Measurements from ENCODE around the gene PNPLA7.
"Not testable (repeated sequence)": the region's sequence is repeated elsewhere in the genome, so short reads cannot be mapped to it uniquely, and the experiment has no call there.

PNPLA7 gene

GRCh38 chr9:137511758-137512463 is 38.3 kb downstream of the PNPLA7 start:
- no peak for DNase-seq

DNA sequence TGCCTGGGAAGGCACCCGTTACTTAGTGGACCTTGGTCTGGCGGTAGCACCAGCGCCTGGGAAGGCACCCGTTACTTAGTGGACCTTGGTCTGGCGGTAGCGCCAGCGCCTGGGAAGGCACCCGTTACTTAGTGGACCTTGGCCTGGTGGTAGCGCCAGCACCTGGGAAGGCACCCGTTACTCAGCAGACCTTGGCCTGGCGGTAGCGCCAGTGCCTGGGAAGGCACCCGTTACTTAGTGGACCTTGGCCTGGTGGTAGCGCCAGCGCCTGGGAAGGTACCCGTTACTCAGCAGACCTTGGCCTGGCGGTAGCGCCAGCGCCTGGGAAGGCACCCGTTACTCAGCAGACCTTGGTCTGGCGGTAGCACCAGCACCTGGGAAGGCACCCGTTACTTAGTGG is 39.1 kb downstream of the PNPLA7 start:
- not testable (repeated sequence) for DNase-seq

DNA sequence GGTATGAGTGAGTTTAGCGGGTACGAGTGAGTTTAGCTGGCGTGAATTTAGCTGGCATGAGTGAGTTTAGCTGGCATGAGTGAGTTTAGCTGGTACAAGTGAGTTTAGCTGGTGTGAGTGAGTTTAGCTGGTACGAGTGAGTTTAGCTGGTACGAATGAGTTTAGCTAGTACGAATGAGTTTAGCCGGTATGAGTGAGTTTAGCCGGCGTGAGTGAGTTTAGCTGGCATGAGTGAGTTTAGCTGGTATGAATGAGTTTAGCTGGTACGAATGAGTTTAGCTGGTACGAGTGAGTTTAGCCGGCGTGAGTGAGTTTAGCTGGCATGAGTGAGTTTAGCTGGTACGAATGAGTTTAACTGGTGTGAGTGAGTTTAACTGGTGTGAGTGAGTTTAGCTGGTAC is 41.0 kb downstream of the PNPLA7 start:
- DNase-seq, result no peak

- DNase-seq, result peak; percentile 80
Observed at GRCh38 chr9:137506702-137507171, 43.5 kb downstream of the PNPLA7 start.

DNA sequence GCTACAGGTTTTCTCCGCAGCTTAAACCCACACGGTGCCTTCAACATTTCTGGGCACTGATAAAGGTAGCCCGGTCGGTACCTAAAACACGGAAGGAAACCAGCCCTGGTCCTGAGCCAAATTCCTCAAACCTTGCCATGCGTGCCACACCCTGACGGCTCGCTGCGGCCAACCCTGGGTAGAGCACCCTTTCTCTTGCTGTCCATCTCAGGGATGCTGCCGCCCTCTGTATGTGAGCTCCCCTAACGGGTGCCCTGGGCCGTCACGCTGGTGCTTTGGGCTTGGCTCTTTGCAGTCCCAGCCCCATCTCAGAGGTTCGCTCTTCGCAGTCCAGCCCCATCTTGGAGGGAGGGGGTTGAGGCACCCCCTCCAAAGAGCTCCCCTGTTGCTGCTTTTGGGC is 43.9 kb downstream of the PNPLA7 start:
- no peak for DNase-seq

GRCh38 chr9:137505421-137506140 is 44.6 kb downstream of the PNPLA7 start:
- no peak for DNase-seq

GRCh38 chr9:137504432-137504777 is 45.8 kb downstream of the PNPLA7 start:
- DNase-seq, result no peak

DNA sequence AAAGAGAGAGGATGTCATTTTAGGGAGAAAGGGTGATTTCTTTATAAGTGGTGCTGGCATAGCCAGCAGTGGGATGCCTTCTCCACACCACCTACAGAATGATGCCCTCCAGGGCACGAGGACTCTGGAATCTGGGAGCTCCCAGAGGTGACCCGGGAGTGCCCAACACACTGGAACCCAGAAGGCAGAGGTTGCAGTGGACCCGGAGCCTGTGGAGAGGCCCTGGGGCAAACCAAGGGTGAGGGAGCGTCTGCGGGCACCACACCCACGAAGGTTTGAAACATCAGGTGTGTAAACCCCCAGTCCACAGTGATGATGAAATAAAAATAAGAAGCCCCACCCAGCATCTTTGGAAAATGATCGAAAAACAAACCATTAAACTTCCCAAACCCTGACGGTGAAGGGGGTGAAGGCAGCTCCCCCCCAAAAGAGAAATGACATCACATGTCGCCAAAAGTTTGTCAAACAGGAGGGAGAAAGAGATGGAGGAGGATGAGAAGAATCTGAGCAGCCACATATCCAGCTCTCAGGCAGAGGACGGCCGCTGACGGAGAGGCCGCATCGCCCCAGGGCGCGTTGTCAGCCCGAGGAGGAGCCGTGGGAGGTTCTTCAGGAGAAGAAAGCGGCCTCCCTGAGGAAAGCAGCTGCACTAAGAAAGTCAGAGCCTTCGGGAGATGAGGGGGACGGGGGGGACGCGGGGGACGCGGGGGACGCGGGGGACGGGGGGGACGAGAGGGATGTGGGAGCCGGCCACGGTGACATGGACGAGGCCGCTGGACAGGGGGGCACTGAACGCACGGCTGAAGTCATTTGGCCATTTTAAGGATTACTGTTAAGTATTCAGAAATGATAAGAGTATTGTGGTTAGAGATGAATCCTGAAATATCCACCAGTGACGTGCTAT is 47.9 kb downstream of the PNPLA7 start:
- no peak for DNase-seq

DNA sequence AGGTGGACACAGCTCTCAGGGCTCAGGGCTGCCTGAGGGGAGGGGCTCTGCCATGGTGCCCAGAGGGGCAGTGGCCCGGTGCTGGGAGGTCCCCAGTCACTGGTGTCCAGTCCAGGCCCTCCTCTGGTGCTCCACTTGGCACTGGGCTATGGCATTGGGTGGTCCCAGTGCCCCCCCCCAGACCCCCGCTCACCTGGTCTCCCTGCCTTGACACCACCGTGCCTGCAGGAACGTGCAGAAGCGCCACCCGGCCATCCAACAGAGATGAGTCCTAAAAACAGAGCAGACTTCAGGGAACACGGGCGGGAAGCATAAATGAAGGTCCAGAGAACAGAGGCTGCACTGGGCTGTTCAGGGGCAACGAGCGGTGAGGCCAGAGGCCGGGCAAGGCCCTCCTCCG is 48.7 kb downstream of the PNPLA7 start:
- no peak for DNase-seq

DNA sequence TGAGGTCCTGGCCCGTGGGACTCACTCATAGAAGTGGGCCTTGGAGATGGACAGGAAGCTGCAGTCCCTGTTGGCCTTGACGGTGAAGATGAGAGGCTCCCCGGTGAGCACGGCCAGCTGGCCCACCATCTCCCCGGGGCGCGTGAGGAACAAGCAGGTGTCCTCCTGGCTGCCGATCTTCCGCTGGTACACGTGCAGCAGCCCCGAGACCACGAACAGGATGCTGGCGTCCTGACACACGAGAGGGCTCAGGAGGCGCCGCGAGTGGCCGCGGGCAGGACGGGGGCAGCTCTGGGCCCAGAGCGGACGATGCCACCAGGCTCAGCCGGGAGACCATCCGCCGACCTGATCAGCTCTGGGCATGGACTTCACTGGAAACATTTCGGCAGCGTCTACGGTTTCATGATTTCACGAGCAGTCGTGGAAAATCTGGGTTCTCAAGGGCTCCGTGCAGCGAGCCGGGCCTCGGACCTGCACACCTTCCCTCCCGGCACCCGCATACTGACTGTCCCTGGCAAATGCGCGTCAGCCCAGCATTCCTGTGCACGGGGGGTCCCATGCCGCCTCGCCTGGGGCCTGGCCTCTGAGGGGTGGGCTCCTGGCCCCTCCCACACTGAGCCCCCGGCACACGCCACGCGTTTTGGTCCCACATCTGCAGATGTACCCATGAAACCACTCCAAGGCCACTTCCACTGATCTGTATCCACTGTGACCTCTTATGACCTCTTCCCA is 49.4 kb downstream of the PNPLA7 start:
- no peak for DNase-seq

DNA sequence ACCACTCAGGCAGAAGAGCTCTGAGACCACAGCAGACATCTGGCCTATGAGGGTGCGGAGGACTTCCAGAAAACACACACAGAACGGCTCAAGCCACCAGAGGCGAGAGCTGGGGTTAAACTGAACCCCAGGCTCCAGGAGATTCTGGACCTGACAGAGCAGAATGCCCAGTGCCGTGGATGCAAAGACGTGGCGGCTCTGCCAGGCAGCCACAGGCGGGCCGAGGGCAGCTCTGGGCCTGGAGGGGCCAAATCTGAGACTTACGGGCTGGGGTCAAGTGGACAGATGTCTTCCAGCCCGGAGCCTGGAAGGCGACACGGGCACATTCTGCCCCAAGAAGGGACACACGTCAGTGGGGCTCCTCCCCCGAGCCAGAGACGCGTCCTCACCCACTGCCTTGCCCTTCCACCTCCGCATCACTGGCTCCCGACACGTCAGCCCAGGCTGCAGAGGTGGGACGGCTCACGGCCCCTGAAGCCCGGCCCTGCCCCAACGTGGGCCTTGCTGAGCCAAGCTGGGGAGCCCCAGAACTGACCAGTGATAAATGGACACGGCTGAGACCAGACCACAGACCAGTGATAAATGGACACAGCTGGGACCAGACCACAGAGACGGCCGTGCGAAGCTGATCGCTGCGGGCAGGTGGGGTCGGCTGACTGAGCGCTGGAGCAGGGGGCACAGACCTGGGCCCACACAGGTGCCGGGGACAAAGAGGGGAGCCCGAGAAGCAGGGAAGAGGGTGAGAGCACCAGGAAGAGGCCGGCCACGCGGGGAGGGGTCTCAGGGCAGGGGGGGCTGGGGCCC is 50.1 kb downstream of the PNPLA7 start:
- no peak for DNase-seq

- DNase-seq, result no peak
Observed at GRCh38 chr9:137499416-137499815, 50.8 kb downstream of the PNPLA7 start.

GRCh38 chr9:137498720-137499150 is 51.5 kb downstream of the PNPLA7 start:
- DNase-seq, result no peak

GRCh38 chr9:137497921-137498719 is 52.1 kb downstream of the PNPLA7 start:
- no peak for DNase-seq

DNA sequence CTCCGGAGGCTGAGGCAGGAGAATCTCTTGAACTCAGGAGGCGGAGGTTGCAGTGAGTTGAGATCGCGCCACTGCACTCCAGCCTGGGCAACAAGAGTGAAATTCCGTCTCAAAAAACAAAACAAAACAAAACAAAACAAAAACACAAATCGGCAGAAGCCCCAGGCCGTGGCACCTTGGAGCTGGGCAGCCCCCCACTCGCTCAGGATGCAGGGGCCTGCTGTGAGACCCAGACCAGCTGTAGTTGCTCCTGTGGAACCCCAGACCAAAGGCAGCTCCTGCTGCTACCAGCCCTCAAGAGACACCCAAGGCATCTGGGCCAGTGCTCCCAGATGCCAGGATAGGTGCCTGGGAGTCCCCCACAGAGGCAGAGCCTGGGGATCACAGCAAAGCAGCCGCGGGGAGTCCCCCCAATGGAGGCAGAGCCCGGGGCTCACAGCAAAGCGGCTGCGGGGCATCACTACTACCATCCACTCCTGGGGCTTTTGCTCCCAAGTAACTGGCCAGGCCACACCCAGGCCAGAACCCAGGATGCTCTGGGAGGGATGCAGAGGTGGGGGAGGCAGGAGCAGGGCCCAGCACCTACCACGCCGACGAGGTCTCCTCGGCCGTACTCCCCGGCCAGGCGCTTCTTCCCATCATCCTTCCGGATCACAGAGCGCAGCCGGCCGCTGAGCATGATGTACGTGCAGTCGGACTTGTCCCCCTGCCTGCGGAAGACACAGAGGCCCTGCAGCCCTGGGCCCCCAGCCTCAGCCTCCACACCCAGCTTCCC is 53.4 kb downstream of the PNPLA7 start:
- DNase-seq, result no peak

DNA sequence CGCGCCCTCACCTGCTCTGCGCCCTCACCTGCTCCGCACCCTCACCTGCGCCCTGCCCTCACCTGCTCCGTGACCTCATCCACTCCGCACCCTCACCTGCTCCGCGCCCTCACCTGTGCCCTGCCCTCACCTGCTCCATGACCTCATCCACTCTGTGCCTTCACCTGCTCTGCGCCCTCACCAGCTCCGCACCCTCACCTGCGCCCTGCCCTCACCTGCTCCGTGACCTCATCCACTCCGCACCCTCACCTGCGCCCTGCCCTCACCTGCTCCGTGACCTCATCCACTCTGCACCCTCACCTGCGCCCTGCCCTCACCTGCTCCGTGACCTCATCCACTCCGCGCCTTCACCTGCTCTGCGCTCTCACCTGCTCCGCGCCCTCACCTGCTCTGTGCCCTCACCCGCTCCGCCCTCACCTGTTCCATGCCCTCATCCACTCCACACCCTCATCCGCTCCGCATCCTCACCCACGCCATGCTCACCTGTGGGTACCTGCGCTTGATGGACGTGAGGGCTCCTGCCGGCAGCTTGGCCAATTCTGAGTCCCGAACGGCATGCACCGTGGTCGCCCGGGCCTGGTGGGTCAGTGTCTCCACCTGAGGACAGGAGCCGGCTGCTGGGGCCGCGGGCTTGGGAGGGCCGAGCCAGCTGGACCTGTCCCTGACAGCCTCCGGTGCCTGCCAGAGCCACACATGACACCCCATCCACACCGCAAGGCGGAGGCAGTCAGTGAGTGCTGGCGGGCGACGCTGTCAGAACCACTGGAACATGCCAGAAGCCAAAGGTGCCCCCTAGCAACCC is 55.5 kb downstream of the PNPLA7 start:
- no peak for DNase-seq

GRCh38 chr9:137494104-137494544 is 56.1 kb downstream of the PNPLA7 start:
- DNase-seq, result no peak

DNA sequence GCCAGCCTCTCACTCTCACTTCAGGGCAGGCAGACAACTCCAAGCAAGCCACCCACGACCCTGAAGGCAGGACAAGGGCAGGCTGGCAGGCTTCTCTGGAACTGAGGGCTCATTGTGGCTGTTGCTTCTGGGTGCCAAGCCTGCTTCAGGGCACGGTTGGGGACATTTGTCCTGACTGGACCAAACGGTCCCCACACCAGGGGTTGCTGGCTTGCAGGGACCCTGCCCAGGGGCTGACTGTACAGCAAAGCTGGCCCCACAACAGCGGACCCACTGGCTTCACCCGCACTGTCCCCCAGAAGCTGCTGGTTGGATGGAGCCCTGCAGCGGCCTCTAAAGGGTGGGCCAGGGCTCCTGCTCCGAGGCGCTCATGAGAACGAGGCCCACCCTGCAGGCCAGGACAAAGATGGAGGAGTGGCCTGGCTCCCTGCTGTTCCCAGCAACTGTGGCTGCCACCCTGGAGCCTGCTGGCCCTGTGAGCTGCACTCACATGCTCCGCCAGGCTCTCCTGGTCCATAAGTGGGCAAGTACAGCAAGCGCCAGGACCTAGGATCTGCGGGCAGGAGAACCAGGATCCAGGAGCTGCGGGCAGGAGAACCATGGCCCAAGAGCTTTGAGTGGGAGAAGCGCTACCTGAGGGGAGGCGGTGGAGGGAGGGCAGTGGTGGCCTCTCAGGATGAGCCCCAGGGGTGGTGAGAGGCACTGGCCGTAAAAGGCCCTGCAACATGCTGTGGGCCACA is 56.7 kb downstream of the PNPLA7 start:
- no peak for DNase-seq
